Glutamatergic neuron (in vitro differentiated cells): ENCODE measurements around the gene DNAI1. TPM values are rescaled to one million over a fixed set of nuclear protein-coding genes. Genes with fewer than 3 reads are reported as not detected.

Experiments
- DNase-seq: peaks from one replicate; pipeline ENCODE4 v3.0.0; 2022
- H3K27ac Mint-ChIP-seq: one replicate; pipeline ENCODE4 v1.8.0; 2020; ENCODE audit warnings: mild to moderate bottlenecking, mixed read lengths, inconsistent platforms; ENCODE audit not compliant: unreplicated experiment
- H3K27me3 Mint-ChIP-seq: one replicate; pipeline ENCODE4 v1.8.0; 2020; ENCODE audit warnings: mild to moderate bottlenecking, moderate library complexity, mixed read lengths, inconsistent platforms; ENCODE audit not compliant: unreplicated experiment
- H3K36me3 Mint-ChIP-seq: one replicate; pipeline ENCODE4 v1.8.0; 2020; ENCODE audit warnings: mild to moderate bottlenecking, mixed read lengths, inconsistent platforms; ENCODE audit not compliant: unreplicated experiment
- H3K4me1 Mint-ChIP-seq: one replicate; pipeline ENCODE4 v1.8.0; 2020; ENCODE audit warnings: mild to moderate bottlenecking, low read depth, mixed read lengths, inconsistent platforms; ENCODE audit not compliant: unreplicated experiment
- H3K4me3 Mint-ChIP-seq: one replicate; pipeline ENCODE4 v1.8.0; 2020; ENCODE audit warnings: mild to moderate bottlenecking, mixed read lengths, inconsistent platforms; ENCODE audit not compliant: unreplicated experiment
- H3K9me3 Mint-ChIP-seq: one replicate; pipeline ENCODE4 v1.8.0; 2020; ENCODE audit warnings: mild to moderate bottlenecking, moderate library complexity, mixed read lengths, inconsistent platforms; ENCODE audit not compliant: unreplicated experiment
- total RNA-seq: library from RNA; stranded (reverse); fragmentation: NEBNext Ultra II Directional; extraction: Animal tissue kit (Norgen Biotek cat#: 25700); gene quantifications from one replicate; pipeline ENCODE4 v1.2.1, GENCODE V29; 2021; ENCODE audit not compliant: unreplicated experiment
- TF ChIP-seq, protein P1 (sequence below): fragments of 200-600 bp; sonication (generic); IDR thresholded peaks from one replicate; pipeline ENCODE4 v1.5.0; 2021; ENCODE audit not compliant: partially characterized antibody, unreplicated experiment

DNAI1 gene
- total RNA-seq, 1 donor from 2014 or later, result 1.2 TPM

DNA sequence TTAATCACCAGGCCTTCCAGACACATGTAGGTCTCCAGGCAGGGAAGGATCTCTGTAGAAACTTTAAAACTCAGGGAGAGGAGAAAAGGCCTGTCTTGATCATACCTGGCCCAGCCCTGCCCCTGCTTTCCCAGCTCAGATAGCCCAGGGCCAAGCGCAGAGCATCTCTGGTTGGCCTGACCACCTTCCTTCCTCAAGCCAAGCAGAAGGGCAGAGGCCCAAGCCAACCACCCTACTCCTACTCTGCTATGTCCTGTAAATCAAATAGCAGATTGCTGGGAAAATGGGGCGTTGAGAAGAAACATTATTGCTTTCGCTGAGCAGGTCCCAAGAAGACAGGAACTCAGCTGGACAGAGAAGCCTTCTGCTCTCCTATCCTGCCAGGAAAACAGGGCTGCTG is 49.9 kb downstream of the DNAI1 start:
- H3K27me3 Mint-ChIP-seq, result peaks cover 3% of the 10 kb centered on the region
- TF ChIP-seq, protein P1, sequence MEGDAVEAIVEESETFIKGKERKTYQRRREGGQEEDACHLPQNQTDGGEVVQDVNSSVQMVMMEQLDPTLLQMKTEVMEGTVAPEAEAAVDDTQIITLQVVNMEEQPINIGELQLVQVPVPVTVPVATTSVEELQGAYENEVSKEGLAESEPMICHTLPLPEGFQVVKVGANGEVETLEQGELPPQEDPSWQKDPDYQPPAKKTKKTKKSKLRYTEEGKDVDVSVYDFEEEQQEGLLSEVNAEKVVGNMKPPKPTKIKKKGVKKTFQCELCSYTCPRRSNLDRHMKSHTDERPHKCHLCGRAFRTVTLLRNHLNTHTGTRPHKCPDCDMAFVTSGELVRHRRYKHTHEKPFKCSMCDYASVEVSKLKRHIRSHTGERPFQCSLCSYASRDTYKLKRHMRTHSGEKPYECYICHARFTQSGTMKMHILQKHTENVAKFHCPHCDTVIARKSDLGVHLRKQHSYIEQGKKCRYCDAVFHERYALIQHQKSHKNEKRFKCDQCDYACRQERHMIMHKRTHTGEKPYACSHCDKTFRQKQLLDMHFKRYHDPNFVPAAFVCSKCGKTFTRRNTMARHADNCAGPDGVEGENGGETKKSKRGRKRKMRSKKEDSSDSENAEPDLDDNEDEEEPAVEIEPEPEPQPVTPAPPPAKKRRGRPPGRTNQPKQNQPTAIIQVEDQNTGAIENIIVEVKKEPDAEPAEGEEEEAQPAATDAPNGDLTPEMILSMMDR, result no peak
- H3K36me3 Mint-ChIP-seq, result peaks cover 5% of the 10 kb centered on the region
- peaks cover 6% of the 10 kb centered on the region for H3K9me3 Mint-ChIP-seq
- no peak for DNase-seq
- H3K27ac Mint-ChIP-seq, result no peak overlapping the region
- peaks cover 28% of the 10 kb centered on the region for H3K4me1 Mint-ChIP-seq
- H3K4me3 Mint-ChIP-seq, result no peak overlapping the region

DNA sequence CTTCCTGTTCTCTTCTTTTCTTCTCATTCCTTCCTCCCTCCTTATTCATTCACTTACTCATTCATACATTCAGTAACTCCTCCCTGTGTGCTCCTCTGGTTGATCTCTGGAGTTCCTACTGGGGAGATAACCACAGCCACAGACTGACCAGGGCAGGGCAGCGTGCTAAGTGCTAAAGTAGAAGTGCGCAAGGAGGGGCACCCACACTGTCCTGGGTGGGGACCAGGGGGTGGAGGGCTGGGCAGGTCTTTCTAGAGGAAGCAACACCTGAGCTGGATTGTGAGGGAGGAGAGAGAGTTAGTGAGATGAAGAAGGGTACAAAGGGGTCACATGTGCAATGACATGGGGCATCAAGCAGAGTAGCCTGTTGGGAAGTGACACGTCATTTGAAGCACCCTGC is 50.3 kb downstream of the DNAI1 start:
- peaks cover 5% of the 10 kb centered on the region for H3K36me3 Mint-ChIP-seq
- H3K27me3 Mint-ChIP-seq, result peaks cover 3% of the 10 kb centered on the region
- TF ChIP-seq, protein P1, result no peak
- DNase-seq, result no peak
- peak overlapping the region; percentile 11 for H3K4me3 Mint-ChIP-seq
- no peak overlapping the region for H3K27ac Mint-ChIP-seq
- H3K4me1 Mint-ChIP-seq, result peaks cover 32% of the 10 kb centered on the region
- H3K9me3 Mint-ChIP-seq, result peaks cover 6% of the 10 kb centered on the region

DNA sequence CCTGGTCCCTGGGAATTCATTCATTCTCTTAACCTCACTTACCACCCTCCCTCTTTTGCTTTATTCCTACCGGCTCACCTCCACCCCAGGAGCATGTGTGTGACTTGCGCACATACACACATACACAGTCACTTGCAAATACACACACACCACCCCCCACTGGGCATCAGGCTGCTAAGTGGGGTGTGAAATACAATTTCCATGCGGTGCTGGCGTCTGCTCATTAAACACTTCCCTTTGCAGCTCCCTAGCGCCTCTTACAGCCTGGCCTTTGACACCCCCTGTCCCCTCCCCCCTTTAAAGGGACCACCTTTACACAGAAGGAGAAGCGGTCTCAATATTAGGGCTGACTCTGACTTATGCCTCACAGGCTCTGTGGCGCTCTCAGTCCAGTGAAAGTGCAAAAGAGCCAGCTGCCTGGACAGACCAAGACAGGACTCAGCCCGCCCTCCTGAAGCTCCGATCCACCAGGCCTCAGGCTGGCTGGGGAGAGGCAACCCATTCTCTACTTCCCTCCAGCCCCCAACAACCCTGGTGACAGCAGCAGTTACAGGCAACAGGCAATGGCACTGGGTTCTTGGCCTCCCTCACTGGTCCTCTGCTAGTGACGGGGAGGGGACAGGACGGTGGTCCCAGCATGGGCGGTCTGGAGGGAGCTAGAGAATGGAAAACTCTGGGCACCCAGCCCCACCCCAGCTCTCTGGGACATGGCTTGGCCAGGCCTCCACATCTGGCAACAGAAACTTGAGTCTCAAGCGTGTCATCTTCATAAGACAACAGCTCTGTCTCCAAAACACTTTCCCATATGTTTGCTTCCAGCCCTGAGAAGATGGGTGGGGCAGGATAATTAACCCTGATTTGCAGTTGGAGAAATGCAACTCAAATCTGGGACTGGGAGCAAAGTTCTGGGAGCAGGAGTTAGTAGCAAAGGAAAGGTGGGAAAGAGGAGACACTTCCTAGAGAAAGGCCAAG is 52.2 kb downstream of the DNAI1 start:
- TF ChIP-seq, protein P1, result no peak
- H3K27ac Mint-ChIP-seq, result no peak overlapping the region
- peaks cover 1% of the 10 kb centered on the region for H3K9me3 Mint-ChIP-seq
- no peak overlapping the region for H3K4me3 Mint-ChIP-seq
- H3K27me3 Mint-ChIP-seq, result peaks cover 3% of the 10 kb centered on the region
- H3K36me3 Mint-ChIP-seq, result no peaks in the 10 kb centered on the region
- DNase-seq, result no peak
- peaks cover 37% of the 10 kb centered on the region for H3K4me1 Mint-ChIP-seq

DNA sequence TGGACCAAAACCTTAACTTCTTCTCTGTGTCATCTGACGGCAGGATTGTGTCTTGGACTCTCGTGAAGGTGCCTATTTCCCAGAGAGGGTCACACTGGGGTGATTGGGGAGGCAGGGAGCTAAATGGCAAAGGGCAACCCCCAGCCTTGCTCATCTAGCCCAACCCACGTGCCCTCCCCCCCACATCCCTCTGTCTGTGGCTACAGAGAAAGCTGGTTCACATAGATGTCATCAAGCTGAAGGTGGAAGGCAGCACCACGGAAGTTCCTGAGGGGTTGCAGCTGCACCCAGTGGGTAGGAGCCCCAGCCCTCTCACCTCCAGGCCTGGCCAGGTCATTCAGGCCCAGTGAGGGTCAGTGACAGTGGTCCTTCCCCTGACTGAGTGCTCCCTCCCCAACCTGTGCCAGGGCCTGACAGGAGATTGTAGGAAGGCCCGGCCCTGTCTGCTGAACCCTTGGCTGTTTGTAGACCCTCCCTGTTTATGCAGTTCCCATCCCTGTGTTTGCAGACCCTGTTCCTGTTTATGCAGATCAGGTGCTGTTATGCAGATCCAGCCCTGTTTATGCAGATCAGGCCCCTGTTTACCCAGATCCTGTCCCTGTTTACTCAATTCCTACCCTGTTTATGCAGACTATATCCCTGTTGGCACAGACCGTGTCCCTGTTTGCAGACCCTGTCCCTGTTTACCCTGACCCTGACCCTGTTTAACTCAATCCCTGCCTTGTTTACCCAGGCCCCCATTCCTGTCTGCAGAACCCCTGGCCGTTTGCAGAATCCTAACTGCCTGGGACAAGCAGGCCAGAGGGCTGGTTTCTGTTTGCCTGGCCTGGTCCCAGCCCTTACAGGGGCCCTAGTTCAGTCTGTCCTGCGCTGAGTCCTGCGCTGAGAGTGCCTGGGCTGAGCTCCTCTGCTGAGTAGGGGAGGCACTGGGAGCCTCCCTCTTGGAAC is 53.8 kb downstream of the DNAI1 start:
- DNase-seq, result no peak
- H3K9me3 Mint-ChIP-seq, result peaks cover 1% of the 10 kb centered on the region
- TF ChIP-seq, protein P1, result no peak

More for the DNA sequence above, 53.8 kb downstream of the DNAI1 start:
- H3K4me1 Mint-ChIP-seq, result peaks cover 38% of the 10 kb centered on the region
- H3K36me3 Mint-ChIP-seq, result no peaks in the 10 kb centered on the region
- peak overlapping the region; percentile 63 for H3K4me3 Mint-ChIP-seq
- no peak overlapping the region for H3K27ac Mint-ChIP-seq
- H3K27me3 Mint-ChIP-seq, result peaks cover 6% of the 10 kb centered on the region
